HCT116 (cell line): Measurements from ENCODE around the gene ROBO1. TPM values are rescaled to one million over a fixed set of nuclear protein-coding genes. Genes with fewer than 3 reads are reported as not detected.

Source experiments
- ATAC-seq: fragments of 200-7000 bp; cut with Tn5 transposase; 2 replicates; pipeline ENCODE4 v1.9.1; 2020; ENCODE audit warnings: mild to moderate bottlenecking, moderate library complexity
- BruUV-seq: library from RNA; stranded (reverse); fragments of 400-500 nt; replicated peaks from 2 replicates; lab custom pipeline; 2021; lab: Mats Ljungman, UMichigan
- CTCF ChIA-PET: fragments of 300-600 bp; sonication (Branson Sonifier 250); formaldehyde crosslinking; loops from one replicate; lab custom pipeline; 2021; ENCODE audit warnings: antibody characterized with exemption; lab: Charles Lee
- POLR2A ChIA-PET: fragments of 300-600, 350-600 bp; sonication (Branson Sonifier 250); formaldehyde crosslinking; loops from one replicate; lab custom pipeline; 2021; ENCODE audit warnings: antibody characterized with exemption; lab: Charles Lee
- RAD21 ChIA-PET, 2 experiments: fragments of 300-600 bp; sonication (Branson Sonifier 250); formaldehyde crosslinking; loops; one replicate each; lab custom pipeline; 2023; ENCODE audit warnings: low total read pairs in 2 of 2; ENCODE audit not compliant: uncharacterized antibody in 2 of 2, unreplicated experiment in 2 of 2, low non-redundant PET in 1 of 2; lab: Charles Lee
- DNase-seq: peaks from one replicate; pipeline ENCODE4 v3.0.0-alpha.2; 2010; ENCODE audit warnings: low read depth, low spot score
- H2AFZ ChIP-seq: fragments of 200-600 bp; shearing (Covaris generic), sonication (generic); 2 replicates; pipeline ENCODE4 v1.6.1; 2017; ENCODE audit warnings: low read depth, mixed run types, mixed read lengths, antibody characterized with exemption, low read length; ENCODE audit not compliant: poor library complexity, severe bottlenecking
- H3K27ac ChIP-seq: 2 replicates; pipeline ENCODE4 v1.5.1; 2012; ENCODE audit warnings: low read depth, low read length
- H3K27me3 ChIP-seq: fragments of 200-600 bp; sonication (generic); 2 replicates; pipeline ENCODE4 v1.6.1; 2016; ENCODE audit warnings: mixed run types, low read length, mixed read lengths; ENCODE audit not compliant: insufficient read depth
- H3K36me3 ChIP-seq, 2 experiments: fragments of 200-500 bp in 1 of 2; fragments of 200-600 bp in 1 of 2; sonication (Bioruptor generic) in 1 of 2; sonication (generic) in 1 of 2; 2 replicates each; pipeline versions ENCODE4 v1.5.1 to v1.6.1; 2014 to 2016; ENCODE audit warnings: low read length in 2 of 2, inconsistent platforms in 1 of 2, mixed read lengths in 1 of 2, mixed run types in 1 of 2; ENCODE audit not compliant: insufficient read depth in 2 of 2, control insufficient read depth in 1 of 2
- H3K4me1 ChIP-seq, 2 experiments: fragments of 200-600 bp in 1 of 2; sonication (generic) in 1 of 2; 2 replicates each; pipeline versions ENCODE4 v1.5.1 to v1.6.1; 2012 to 2017; ENCODE audit warnings: low read length in 2 of 2, inconsistent platforms in 1 of 2, mild to moderate bottlenecking in 1 of 2, mixed read lengths in 1 of 2, mixed run types in 1 of 2, moderate library complexity in 1 of 2; ENCODE audit not compliant: insufficient read depth in 2 of 2, control insufficient read depth in 1 of 2
- H3K4me2 ChIP-seq: fragments of 200-600 bp; sonication (generic); 2 replicates; pipeline ENCODE4 v1.6.1; 2017; ENCODE audit warnings: mixed run types, low read length, mixed read lengths
- H3K4me3 ChIP-seq, 2 experiments: fragments of 200-600 bp in 1 of 2; sonication (generic) in 1 of 2; replicated peaks in 1 of 2; 2 replicates each; pipeline ENCODE4 v1.5.1; 2011 to 2016; ENCODE audit warnings: low read length in 2 of 2, control low read depth in 1 of 2, low read depth in 1 of 2, mild to moderate bottlenecking in 1 of 2, mixed read lengths in 1 of 2, mixed run types in 1 of 2
- H3K79me2 ChIP-seq: fragments of 200-600 bp; sonication (generic); 2 replicates; pipeline ENCODE4 v1.6.1; 2017; ENCODE audit warnings: mild to moderate bottlenecking, mixed run types, low read length, moderate library complexity, mixed read lengths; ENCODE audit not compliant: insufficient read depth
- H3K9ac ChIP-seq: fragments of 200-600 bp; sonication (generic); 2 replicates; pipeline ENCODE4 v1.6.1; 2016; ENCODE audit warnings: low read length, mixed read lengths
- H3K9me2 ChIP-seq: fragments of 200-600 bp; sonication (generic), shearing (Covaris generic); 2 replicates; pipeline ENCODE4 v1.6.1; 2017; ENCODE audit warnings: mixed run types, mild to moderate bottlenecking, moderate library complexity; ENCODE audit not compliant: insufficient read depth
- H3K9me3 ChIP-seq, 2 experiments: fragments of 200-500 bp in 1 of 2; fragments of 200-600 bp in 1 of 2; sonication (Bioruptor generic) in 1 of 2; sonication (generic) in 1 of 2; 2 replicates each; pipeline ENCODE4 v1.6.1; 2014 to 2017; ENCODE audit warnings: low read length in 2 of 2, mixed read lengths in 2 of 2, inconsistent platforms in 1 of 2, low read depth in 1 of 2, mild to moderate bottlenecking in 1 of 2, mixed run types in 1 of 2, moderate library complexity in 1 of 2; ENCODE audit not compliant: control insufficient read depth in 1 of 2, insufficient read depth in 1 of 2
- H4K20me1 ChIP-seq: fragments of 200-600 bp; sonication (generic), shearing (Covaris generic); 2 replicates; pipeline ENCODE4 v1.6.1; 2017; ENCODE audit warnings: mixed run types, mild to moderate bottlenecking, moderate library complexity; ENCODE audit not compliant: insufficient read depth
- CEBPB ChIP-seq: IDR thresholded peaks from 2 replicates; pipeline ENCODE4 v1.6.1; 2012; ENCODE audit warnings: low read depth
- EGR1 ChIP-seq: IDR thresholded peaks from 2 replicates; pipeline ENCODE4 v1.6.1; 2012; ENCODE audit warnings: low read depth
- ELF1 ChIP-seq: IDR thresholded peaks from 2 replicates; pipeline ENCODE4 v1.6.1; 2012; ENCODE audit warnings: low read depth, borderline replicate concordance
- EZH2 ChIP-seq: fragments of 200-600 bp; sonication (generic); IDR thresholded peaks from 2 replicates; pipeline ENCODE4 v1.6.1; 2017; ENCODE audit warnings: antibody characterized with exemption, mixed run types
- EZH2phosphoT487 ChIP-seq: fragments of 200-600 bp; IDR thresholded peaks from 2 replicates; pipeline ENCODE4 v1.6.1; 2018; ENCODE audit warnings: antibody characterized with exemption, borderline replicate concordance
- POLR2A ChIP-seq: IDR thresholded peaks from 2 replicates; pipeline ENCODE4 v1.7.0; 2011; ENCODE audit warnings: borderline replicate concordance; ENCODE audit not compliant: insufficient read depth, insufficient read length; ENCODE audit errors: extremely low read depth
- POLR2AphosphoS5 ChIP-seq: IDR thresholded peaks from 2 replicates; pipeline ENCODE4 v1.6.1; 2011; ENCODE audit warnings: mild to moderate bottlenecking, low read depth, low read length, moderate library complexity
- RAD21 ChIP-seq: IDR thresholded peaks from 2 replicates; pipeline ENCODE4 v1.6.1; 2012; ENCODE audit warnings: low read depth, mild to moderate bottlenecking
- SRF ChIP-seq: IDR thresholded peaks from 2 replicates; pipeline ENCODE4 v1.6.1; 2012; ENCODE audit warnings: low read depth
- TCF7L2 ChIP-seq: IDR thresholded peaks from 2 replicates; pipeline ENCODE4 v1.7.0; 2011; ENCODE audit warnings: borderline replicate concordance, inconsistent platforms; ENCODE audit not compliant: insufficient read depth, insufficient read length; ENCODE audit errors: extremely low read depth
- YY1 ChIP-seq: IDR thresholded peaks from 2 replicates; pipeline ENCODE4 v1.6.1; 2011; ENCODE audit warnings: low read length, low read depth, moderate library complexity, mild to moderate bottlenecking; ENCODE audit not compliant: insufficient replicate concordance; ENCODE audit errors: extremely low read depth
- ZNF274 ChIP-seq: fragments of 200-500 bp; sonication (Bioruptor generic); IDR thresholded peaks from 2 replicates; pipeline ENCODE4 v1.6.1; 2014; ENCODE audit warnings: mild to moderate bottlenecking, low read depth, low read length, inconsistent platforms
- intact Hi-C: fragments of 100-400 bp; cut with micrococcal nuclease; formaldehyde crosslinking; loops from 2 replicates; pipeline ENCODE4 v1.10.0; 2022
- total RNA-seq: library from RNA; stranded (reverse); gene quantifications from one replicate; pipeline ENCODE4 v1.2.1, GENCODE V29; 2021; ENCODE audit not compliant: unreplicated experiment
- TF ChIP-seq, protein P1 (sequence below), 3 experiments: fragments of 200-600 bp in 1 of 3; sonication (generic) in 1 of 3; IDR thresholded peaks in 2 of 3; conservative IDR thresholded peaks in 1 of 3; 2 replicates each; pipeline ENCODE4 v1.5.1; 2012 to 2017; ENCODE audit warnings: low read depth in 2 of 3, low read length in 2 of 3, antibody characterized with exemption in 1 of 3, borderline replicate concordance in 1 of 3, control low read depth in 1 of 3, mild to moderate bottlenecking in 1 of 3, mixed read lengths in 1 of 3, mixed run types in 1 of 3, moderate library complexity in 1 of 3; ENCODE audit not compliant: insufficient read depth in 1 of 3
- TF ChIP-seq, protein P2 (sequence below): IDR thresholded peaks from 2 replicates; pipeline ENCODE4 v1.6.1; 2012
- TF ChIP-seq, protein P3 (sequence below): IDR thresholded peaks from 2 replicates; pipeline ENCODE4 v1.6.1; 2012
- TF ChIP-seq, protein P4 (sequence below): IDR thresholded peaks from 2 replicates; pipeline ENCODE4 v1.6.1; 2012; ENCODE audit warnings: low read depth

ROBO1 gene
- total RNA-seq, 1 experiment from 2014 or later: 0.27 TPM

DNA sequence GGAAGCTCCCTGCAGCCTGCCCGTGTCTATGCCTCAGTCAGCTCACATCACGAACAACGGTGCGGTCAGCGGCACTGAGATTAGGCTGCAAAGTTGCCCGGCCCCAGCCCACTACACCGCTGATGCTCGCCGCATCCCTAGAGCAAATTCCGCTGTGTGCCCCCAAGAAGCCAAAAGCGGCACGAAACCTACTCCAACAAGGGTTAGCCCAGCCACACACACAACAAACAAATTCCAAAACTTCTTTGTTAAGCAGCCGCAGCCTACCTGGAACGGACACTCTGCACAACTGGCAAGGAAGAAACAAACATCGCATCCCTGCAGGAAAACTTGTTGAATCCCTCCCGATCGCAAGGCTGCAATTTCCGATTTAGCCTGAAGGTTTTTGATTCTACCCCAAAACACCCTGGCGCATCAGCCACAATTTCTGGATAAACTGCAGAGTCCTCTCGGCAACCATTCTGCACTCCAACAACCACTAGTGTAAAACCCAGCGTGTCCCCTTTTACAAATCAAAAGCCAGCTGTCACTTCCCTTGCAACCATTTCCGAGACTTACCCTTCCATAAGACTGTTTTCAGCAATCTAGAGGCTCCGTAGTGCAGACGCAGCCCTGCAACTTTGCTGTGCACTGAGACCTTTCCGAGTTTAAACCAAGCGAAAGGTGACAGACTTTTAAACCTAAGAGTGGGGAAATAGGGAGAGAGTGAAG, 449 bp downstream of the ROBO1 start:
- ATAC-seq: no peak
- no peak for DNase-seq
- Histone ChIP-seq H3K27me3 (no peaks in the 10 kb centered on the region), H3K9me2 (no peaks in the 10 kb centered on the region), H3K27ac (no peak overlapping the region), H4K20me1 (no peaks in the 10 kb centered on the region), H3K4me3 (no peak overlapping the region), H3K4me1 (no peaks in the 10 kb centered on the region), H3K9ac (no peak overlapping the region), H3K36me3 (no peaks in the 10 kb centered on the region), H3K79me2 (no peaks in the 10 kb centered on the region), H2AFZ (no peak overlapping the region), H3K4me2 (no peak overlapping the region), H3K9me3 (peaks cover 0 to 20% of the 10 kb centered on the region in 2 experiments; a peak in 2 of 4 replicates)
- intact Hi-C loops: no loop called here
- TF ChIP-seq TCF7L2 (no peak), EZH2phosphoT487 (no peak), RAD21 (no peak), YY1 (no peak), CEBPB (no peak), POLR2A (no peak), ZNF274 (no peak), EZH2 (no peak), EGR1 (no peak), ELF1 (no peak), POLR2AphosphoS5 (no peak), SRF (no peak)
- TF ChIP-seq, protein P1, sequence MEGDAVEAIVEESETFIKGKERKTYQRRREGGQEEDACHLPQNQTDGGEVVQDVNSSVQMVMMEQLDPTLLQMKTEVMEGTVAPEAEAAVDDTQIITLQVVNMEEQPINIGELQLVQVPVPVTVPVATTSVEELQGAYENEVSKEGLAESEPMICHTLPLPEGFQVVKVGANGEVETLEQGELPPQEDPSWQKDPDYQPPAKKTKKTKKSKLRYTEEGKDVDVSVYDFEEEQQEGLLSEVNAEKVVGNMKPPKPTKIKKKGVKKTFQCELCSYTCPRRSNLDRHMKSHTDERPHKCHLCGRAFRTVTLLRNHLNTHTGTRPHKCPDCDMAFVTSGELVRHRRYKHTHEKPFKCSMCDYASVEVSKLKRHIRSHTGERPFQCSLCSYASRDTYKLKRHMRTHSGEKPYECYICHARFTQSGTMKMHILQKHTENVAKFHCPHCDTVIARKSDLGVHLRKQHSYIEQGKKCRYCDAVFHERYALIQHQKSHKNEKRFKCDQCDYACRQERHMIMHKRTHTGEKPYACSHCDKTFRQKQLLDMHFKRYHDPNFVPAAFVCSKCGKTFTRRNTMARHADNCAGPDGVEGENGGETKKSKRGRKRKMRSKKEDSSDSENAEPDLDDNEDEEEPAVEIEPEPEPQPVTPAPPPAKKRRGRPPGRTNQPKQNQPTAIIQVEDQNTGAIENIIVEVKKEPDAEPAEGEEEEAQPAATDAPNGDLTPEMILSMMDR (IDR thresholded peaks at IDR 0.05 in 2 of 3, conservative IDR thresholded peaks at IDR 0.05 in 1 of 3; ENCODE audit: borderline replicate concordance in 1 of 3, insufficient read depth in 1 of 3, low read depth in 2 of 3, low read length in 2 of 3): no peak
- TF ChIP-seq, protein P2, sequence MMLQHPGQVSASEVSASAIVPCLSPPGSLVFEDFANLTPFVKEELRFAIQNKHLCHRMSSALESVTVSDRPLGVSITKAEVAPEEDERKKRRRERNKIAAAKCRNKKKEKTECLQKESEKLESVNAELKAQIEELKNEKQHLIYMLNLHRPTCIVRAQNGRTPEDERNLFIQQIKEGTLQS: no peak
- TF ChIP-seq, protein P3, sequence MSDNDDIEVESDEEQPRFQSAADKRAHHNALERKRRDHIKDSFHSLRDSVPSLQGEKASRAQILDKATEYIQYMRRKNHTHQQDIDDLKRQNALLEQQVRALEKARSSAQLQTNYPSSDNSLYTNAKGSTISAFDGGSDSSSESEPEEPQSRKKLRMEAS: no peak
- TF ChIP-seq, protein P4, sequence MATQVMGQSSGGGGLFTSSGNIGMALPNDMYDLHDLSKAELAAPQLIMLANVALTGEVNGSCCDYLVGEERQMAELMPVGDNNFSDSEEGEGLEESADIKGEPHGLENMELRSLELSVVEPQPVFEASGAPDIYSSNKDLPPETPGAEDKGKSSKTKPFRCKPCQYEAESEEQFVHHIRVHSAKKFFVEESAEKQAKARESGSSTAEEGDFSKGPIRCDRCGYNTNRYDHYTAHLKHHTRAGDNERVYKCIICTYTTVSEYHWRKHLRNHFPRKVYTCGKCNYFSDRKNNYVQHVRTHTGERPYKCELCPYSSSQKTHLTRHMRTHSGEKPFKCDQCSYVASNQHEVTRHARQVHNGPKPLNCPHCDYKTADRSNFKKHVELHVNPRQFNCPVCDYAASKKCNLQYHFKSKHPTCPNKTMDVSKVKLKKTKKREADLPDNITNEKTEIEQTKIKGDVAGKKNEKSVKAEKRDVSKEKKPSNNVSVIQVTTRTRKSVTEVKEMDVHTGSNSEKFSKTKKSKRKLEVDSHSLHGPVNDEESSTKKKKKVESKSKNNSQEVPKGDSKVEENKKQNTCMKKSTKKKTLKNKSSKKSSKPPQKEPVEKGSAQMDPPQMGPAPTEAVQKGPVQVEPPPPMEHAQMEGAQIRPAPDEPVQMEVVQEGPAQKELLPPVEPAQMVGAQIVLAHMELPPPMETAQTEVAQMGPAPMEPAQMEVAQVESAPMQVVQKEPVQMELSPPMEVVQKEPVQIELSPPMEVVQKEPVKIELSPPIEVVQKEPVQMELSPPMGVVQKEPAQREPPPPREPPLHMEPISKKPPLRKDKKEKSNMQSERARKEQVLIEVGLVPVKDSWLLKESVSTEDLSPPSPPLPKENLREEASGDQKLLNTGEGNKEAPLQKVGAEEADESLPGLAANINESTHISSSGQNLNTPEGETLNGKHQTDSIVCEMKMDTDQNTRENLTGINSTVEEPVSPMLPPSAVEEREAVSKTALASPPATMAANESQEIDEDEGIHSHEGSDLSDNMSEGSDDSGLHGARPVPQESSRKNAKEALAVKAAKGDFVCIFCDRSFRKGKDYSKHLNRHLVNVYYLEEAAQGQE: no peak
- CTCF ChIA-PET: no interaction called here
- no TSS peak for BruUV-seq
- POLR2A ChIA-PET: no interaction called here
- RAD21 ChIA-PET: no interaction called here
